ENCODE results near the gene FAM47A. TPM values are rescaled to one million over a fixed set of nuclear protein-coding genes. Genes with fewer than 3 reads are reported as not detected.

FAM47A gene
- total RNA-seq: not detected
- long read RNA-seq: 0 reads

- intact Hi-C loops (cut with DNase I): no loop called here
- ATAC-seq (ENCODE audit: poor library complexity) (no peak), DNase-seq (no peak)
Measured at GRCh38 chrX:34132028-34132427, at the start of gene FAM47A. TSS of gene FAM47A (minus strand) at chrX:34132314. CDS start at chrX:34132278, 36 bp downstream.

GRCh38 chrX:34147345-34147744, 15.2 kb upstream of the FAM47A start:
- intact Hi-C loops (cut with DNase I): no loop called here
- DNase-seq (no peak), ATAC-seq (ENCODE audit: poor library complexity) (no peak)

GRCh38 chrX:34146906-34147305, 14.8 kb upstream of the FAM47A start:
- intact Hi-C loops (cut with DNase I): no loop called here

GRCh38 chrX:34144246-34144645, 12.1 kb upstream of the FAM47A start:
- no peak for ATAC-seq (ENCODE audit: poor library complexity)
- intact Hi-C loops (cut with DNase I): no loop called here

More at GRCh38 chrX:34146906-34147305, 14.8 kb upstream of the FAM47A start:
- ATAC-seq (ENCODE audit: poor library complexity): no peak
- no peak for DNase-seq

GRCh38 chrX:34140816-34141215, 8.7 kb upstream of the FAM47A start:
- intact Hi-C loops (cut with DNase I): no loop called here
- DNase-seq (no peak), ATAC-seq (ENCODE audit: poor library complexity) (no peak)

More at GRCh38 chrX:34144246-34144645, 12.1 kb upstream of the FAM47A start:
- no peak for DNase-seq

- no peak for DNase-seq
- ATAC-seq (ENCODE audit: poor library complexity): no peak
- intact Hi-C loops (cut with DNase I): no loop called here
Measured at GRCh38 chrX:34130980-34131744, 952 bp downstream of the FAM47A start.

GRCh38 chrX:34130501-34130900, 1.6 kb downstream of the FAM47A start:
- ATAC-seq (ENCODE audit: poor library complexity) (no peak), DNase-seq (no peak)

GRCh38 chrX:34126011-34126410, 6.1 kb downstream of the FAM47A start:
- DNase-seq: no peak
- intact Hi-C loops (cut with DNase I): no loop called here
- no peak for ATAC-seq (ENCODE audit: poor library complexity)

More at GRCh38 chrX:34130501-34130900, 1.6 kb downstream of the FAM47A start:
- intact Hi-C loops (cut with DNase I): no loop called here

GRCh38 chrX:34119122-34119521, 13.0 kb downstream of the FAM47A start:
- DNase-seq: no peak
- intact Hi-C loops (cut with DNase I): no loop called here
- ATAC-seq (ENCODE audit: poor library complexity): no peak

GRCh38 chrX:34112459-34112858, 19.7 kb downstream of the FAM47A start:
- intact Hi-C loops (cut with DNase I): no loop called here
- ATAC-seq (ENCODE audit: poor library complexity): no peak
- no peak for DNase-seq

Measured in Right ventricle myocardium superior (tissue), 1 donor.